Keratinocyte (primary cell): ENCODE measurements around the gene MAD1L1. TPM values are rescaled to one million over a fixed set of nuclear protein-coding genes. Genes with fewer than 3 reads are reported as not detected.

ENCODE experiments used
- DNase-seq: peaks from one replicate; pipeline ENCODE4 v3.0.0-alpha.2; 2011; ENCODE audit warnings: low read depth, missing footprints, low spot score
- FAIRE-seq: peaks from 2 replicates; lab custom pipeline; 2011; peaks lifted over from hg19 to GRCh38; lab: Jason Lieb, UNC
- H2AFZ ChIP-seq: 2 replicates; pipeline ENCODE4 v1.6.0; 2012; ENCODE audit warnings: low read length, control low read depth, inconsistent platforms; ENCODE audit not compliant: control insufficient read depth
- H3K27ac ChIP-seq: 2 replicates; pipeline ENCODE4 v1.5.1; 2011; ENCODE audit warnings: low read length; ENCODE audit not compliant: control insufficient read depth, insufficient read depth
- H3K27me3 ChIP-seq: 3 replicates; pipeline ENCODE4 v1.6.0; 2011; ENCODE audit warnings: low read length; ENCODE audit not compliant: control insufficient read depth, insufficient read depth; ENCODE audit errors: extremely low read depth
- H3K36me3 ChIP-seq, 2 experiments: 2 replicates in 1 of 2; 3 replicates in 1 of 2; pipeline ENCODE4 v1.5.1; 2011; ENCODE audit warnings: low read length in 2 of 2, mild to moderate bottlenecking in 1 of 2; ENCODE audit not compliant: control insufficient read depth in 2 of 2, insufficient read depth in 2 of 2; ENCODE audit errors: extremely low read depth in 1 of 2
- H3K4me1 ChIP-seq: 3 replicates; pipeline ENCODE4 v1.5.1; 2011; ENCODE audit warnings: low read length; ENCODE audit not compliant: control insufficient read depth, insufficient read depth; ENCODE audit errors: extremely low read depth
- H3K4me2 ChIP-seq: 3 replicates; pipeline ENCODE4 v1.6.0; 2011; ENCODE audit warnings: low read depth, low read length; ENCODE audit not compliant: control insufficient read depth, insufficient read depth; ENCODE audit errors: extremely low read depth
- H3K4me3 ChIP-seq, 3 experiments: fragments of 200-600 bp in 1 of 3; sonication (generic) in 1 of 3; 2 replicates in 2 of 3; 3 replicates in 1 of 3; pipeline ENCODE4 v1.5.1; 2011 to 2016; ENCODE audit warnings: low read length in 3 of 3, mild to moderate bottlenecking in 3 of 3, control low read depth in 2 of 3, inconsistent platforms in 1 of 3, low read depth in 1 of 3, mixed read lengths in 1 of 3, mixed run types in 1 of 3, moderate library complexity in 1 of 3; ENCODE audit not compliant: control insufficient read depth in 2 of 3, insufficient read depth in 2 of 3; ENCODE audit errors: extremely low read depth in 1 of 3
- H3K79me2 ChIP-seq: 2 replicates; pipeline ENCODE4 v1.6.0; 2012; ENCODE audit warnings: low read length; ENCODE audit not compliant: control insufficient read depth, insufficient read depth
- H3K9ac ChIP-seq: 3 replicates; pipeline ENCODE4 v1.6.0; 2011; ENCODE audit warnings: low read length; ENCODE audit not compliant: control insufficient read depth, insufficient read depth; ENCODE audit errors: extremely low read depth
- H3K9me1 ChIP-seq: 3 replicates; pipeline ENCODE4 v1.6.0; 2011; ENCODE audit warnings: low read length; ENCODE audit not compliant: control insufficient read depth, insufficient read depth; ENCODE audit errors: extremely low read depth
- H3K9me3 ChIP-seq: 2 replicates; pipeline ENCODE4 v1.5.1; 2012; ENCODE audit warnings: low read depth, low read length; ENCODE audit not compliant: control insufficient read depth
- H4K20me1 ChIP-seq: 3 replicates; pipeline ENCODE4 v1.6.0; 2011; ENCODE audit warnings: low read length; ENCODE audit not compliant: control insufficient read depth, insufficient read depth; ENCODE audit errors: extremely low read depth
- EZH2 ChIP-seq: IDR thresholded peaks from one replicate; pipeline ENCODE4 v1.6.1; 2012; ENCODE audit warnings: inconsistent platforms, mild to moderate bottlenecking, low read length, moderate library complexity
- dilution Hi-C: fragments of 300-500 bp; cut with MboI; formaldehyde crosslinking; loops from one replicate; pipeline ENCODE4 v1.7.0; 2020; ENCODE audit warnings: low sequenced_read_pairs; ENCODE audit not compliant: extremely low pct_ligation_motif_present
- polyA plus RNA-seq, 5 experiments: library from polyadenylated mRNA; depleted of rRNA in 3 of 5; stranded (reverse) in 3 of 5; stranded (forward) in 1 of 5; unstranded in 1 of 5; fragments of >200 nt; gene quantifications; 1 replicate in 1 of 5; 2 replicates in 3 of 5; 3 replicates in 1 of 5; pipeline versions ENCODE4 v1.2.1 to v1.2.3, GENCODE V29; 2011 to 2012; ENCODE audit warnings: missing spikeins in 2 of 5, low read depth in 1 of 5, low replicate concordance in 1 of 5
- TF ChIP-seq, protein P1 (sequence below), 3 experiments: IDR thresholded peaks in 1 of 3; conservative IDR thresholded peaks in 1 of 3; optimal IDR thresholded peaks in 1 of 3; 2 replicates in 2 of 3; 3 replicates in 1 of 3; pipeline versions ENCODE3 to v1.5.1; 2011; ENCODE audit warnings: low read length in 3 of 3, mild to moderate bottlenecking in 3 of 3, moderate library complexity in 2 of 3, control low read depth in 1 of 3, inconsistent platforms in 1 of 3; ENCODE audit not compliant: insufficient read depth in 2 of 3; ENCODE audit errors: extremely low read depth in 1 of 3

The MAD1L1 gene
- polyA plus RNA-seq, 1 donor (not counting 4 experiments of a cell fraction or from before 2014, with no cell fraction given) = 18.0 TPM

DNA sequence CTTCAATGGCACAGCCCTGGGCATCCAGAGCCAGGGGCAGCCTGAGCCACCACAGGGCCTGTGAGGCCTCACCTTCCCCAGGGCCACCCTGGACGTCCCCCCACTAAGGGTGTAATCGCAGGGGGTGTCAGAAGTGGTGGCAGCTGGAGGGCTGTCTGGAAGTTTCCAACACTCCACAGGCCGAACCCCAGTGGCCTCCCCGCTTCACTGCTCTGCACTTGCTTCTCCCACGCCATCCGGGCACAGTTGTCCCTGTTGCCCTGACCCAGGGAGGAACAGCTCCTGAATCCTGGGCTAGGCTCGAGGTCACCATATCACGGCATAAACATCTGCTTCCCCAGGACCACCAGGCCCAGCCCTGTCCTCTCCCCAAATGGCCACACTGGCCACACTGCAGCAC is 276.6 kb downstream of the MAD1L1 start:
- Histone ChIP-seq H3K79me2 (no peaks in the 10 kb centered on the region), H4K20me1 (no peaks in the 10 kb centered on the region), H3K9ac (no peak overlapping the region), H3K4me2 (no peak overlapping the region), H3K9me3 (peaks cover 3% of the 10 kb centered on the region), H2AFZ (no peak overlapping the region), H3K4me1 (no peaks in the 10 kb centered on the region), H3K27ac (no peak overlapping the region), H3K36me3 (peaks cover 0 to 4% of the 10 kb centered on the region in 2 experiments), H3K27me3 (no peaks in the 10 kb centered on the region), H3K4me3 (no peak overlapping the region), H3K9me1 (no peaks in the 10 kb centered on the region)
- FAIRE-seq (no peak), DNase-seq (no peak)
- TF ChIP-seq, protein P1, sequence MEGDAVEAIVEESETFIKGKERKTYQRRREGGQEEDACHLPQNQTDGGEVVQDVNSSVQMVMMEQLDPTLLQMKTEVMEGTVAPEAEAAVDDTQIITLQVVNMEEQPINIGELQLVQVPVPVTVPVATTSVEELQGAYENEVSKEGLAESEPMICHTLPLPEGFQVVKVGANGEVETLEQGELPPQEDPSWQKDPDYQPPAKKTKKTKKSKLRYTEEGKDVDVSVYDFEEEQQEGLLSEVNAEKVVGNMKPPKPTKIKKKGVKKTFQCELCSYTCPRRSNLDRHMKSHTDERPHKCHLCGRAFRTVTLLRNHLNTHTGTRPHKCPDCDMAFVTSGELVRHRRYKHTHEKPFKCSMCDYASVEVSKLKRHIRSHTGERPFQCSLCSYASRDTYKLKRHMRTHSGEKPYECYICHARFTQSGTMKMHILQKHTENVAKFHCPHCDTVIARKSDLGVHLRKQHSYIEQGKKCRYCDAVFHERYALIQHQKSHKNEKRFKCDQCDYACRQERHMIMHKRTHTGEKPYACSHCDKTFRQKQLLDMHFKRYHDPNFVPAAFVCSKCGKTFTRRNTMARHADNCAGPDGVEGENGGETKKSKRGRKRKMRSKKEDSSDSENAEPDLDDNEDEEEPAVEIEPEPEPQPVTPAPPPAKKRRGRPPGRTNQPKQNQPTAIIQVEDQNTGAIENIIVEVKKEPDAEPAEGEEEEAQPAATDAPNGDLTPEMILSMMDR (optimal IDR thresholded peaks at IDR 0.05 in 1 of 3, IDR thresholded peaks at IDR 0.05 in 1 of 3, conservative IDR thresholded peaks at IDR 0.05 in 1 of 3; ENCODE audit: extremely low read depth in 1 of 3, insufficient read depth in 2 of 3, low read length in 3 of 3) = no peak
- no peak for TF ChIP-seq EZH2
- dilution Hi-C loops = no loop called here

DNA sequence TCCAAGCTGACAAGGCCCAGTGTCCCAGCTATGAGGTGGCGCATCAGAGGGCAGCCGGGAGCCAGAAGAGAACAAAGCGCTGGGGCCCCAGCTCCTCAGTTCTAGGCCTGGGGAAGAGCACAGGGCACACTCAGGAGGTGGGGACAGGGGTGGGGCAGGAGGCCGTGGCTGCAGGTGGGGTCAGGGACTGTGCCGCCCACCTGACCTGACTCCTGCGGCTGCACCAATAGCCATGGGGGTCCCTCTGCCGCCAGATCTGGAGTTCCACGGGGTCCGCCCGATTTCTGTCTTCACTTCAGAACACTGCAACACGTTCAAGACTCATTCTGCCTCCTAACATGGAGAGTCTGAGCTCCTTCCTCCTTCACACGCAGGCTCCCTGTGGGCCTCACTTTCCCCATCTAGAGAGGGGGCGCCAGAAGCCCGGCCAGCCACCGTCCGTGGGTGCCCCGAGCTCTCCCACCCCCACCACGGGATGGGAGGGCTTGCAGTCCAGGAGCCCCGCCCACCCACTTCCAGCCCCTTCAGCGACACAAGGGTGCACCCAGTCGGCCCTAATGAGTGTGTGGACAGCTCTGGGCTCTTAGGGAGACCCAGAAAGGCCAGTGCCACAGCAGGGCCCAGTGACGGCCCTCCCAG is 278.3 kb downstream of the MAD1L1 start:
- Histone ChIP-seq H4K20me1 (no peaks in the 10 kb centered on the region), H3K36me3 (peaks cover 0 to 7% of the 10 kb centered on the region in 2 experiments), H3K4me3 (no peak overlapping the region), H3K4me2 (no peak overlapping the region), H3K9ac (no peak overlapping the region), H3K9me3 (no peaks in the 10 kb centered on the region), H3K27me3 (no peaks in the 10 kb centered on the region), H3K9me1 (no peaks in the 10 kb centered on the region), H3K79me2 (no peaks in the 10 kb centered on the region), H2AFZ (no peak overlapping the region), H3K27ac (no peak overlapping the region), H3K4me1 (no peaks in the 10 kb centered on the region)
- FAIRE-seq (no peak), DNase-seq (no peak)
- TF ChIP-seq EZH2 = no peak
- TF ChIP-seq, protein P1 (optimal IDR thresholded peaks at IDR 0.05 in 1 of 3, IDR thresholded peaks at IDR 0.05 in 1 of 3, conservative IDR thresholded peaks at IDR 0.05 in 1 of 3; ENCODE audit: extremely low read depth in 1 of 3, insufficient read depth in 2 of 3, low read length in 3 of 3) = no peak
- dilution Hi-C loops = no loop called here
